Osteocyte (in vitro differentiated cells): Measurements from ENCODE around the gene GALNTL6. TPM values are rescaled to one million over a fixed set of nuclear protein-coding genes. Genes with fewer than 3 reads are reported as not detected.
"Not testable (repeated sequence)": the region's sequence is repeated elsewhere in the genome, so short reads cannot be mapped to it uniquely, and the experiment has no call there.

Experiments
- DNase-seq: peaks from one replicate; pipeline ENCODE4 v3.0.0; 2021; ENCODE audit warnings: mixed read lengths; ENCODE audit not compliant: unreplicated experiment; ENCODE audit errors: extremely low spot score
- H3K27ac Mint-ChIP-seq: one replicate; pipeline ENCODE4 v1.8.0; 2021; ENCODE audit warnings: mild to moderate bottlenecking, mixed read lengths; ENCODE audit not compliant: unreplicated experiment
- H3K27me3 Mint-ChIP-seq: one replicate; pipeline ENCODE4 v1.8.0; 2021; ENCODE audit warnings: mixed read lengths; ENCODE audit not compliant: unreplicated experiment
- H3K36me3 Mint-ChIP-seq: one replicate; pipeline ENCODE4 v1.8.0; 2021; ENCODE audit warnings: mixed read lengths; ENCODE audit not compliant: unreplicated experiment
- H3K4me1 Mint-ChIP-seq: one replicate; pipeline ENCODE4 v1.8.0; 2021; ENCODE audit warnings: mixed read lengths; ENCODE audit not compliant: unreplicated experiment
- H3K4me3 Mint-ChIP-seq: one replicate; pipeline ENCODE4 v1.8.0; 2021; ENCODE audit warnings: mild to moderate bottlenecking, moderate library complexity, mixed read lengths; ENCODE audit not compliant: unreplicated experiment
- H3K9me3 Mint-ChIP-seq: one replicate; pipeline ENCODE4 v1.8.0; 2021; ENCODE audit warnings: mixed read lengths; ENCODE audit not compliant: unreplicated experiment
- CTCF ChIP-seq: fragments of 200-600 bp; sonication (generic); IDR thresholded peaks from 2 replicates; pipeline ENCODE4 v1.5.0; 2021; ENCODE audit warnings: antibody characterized with exemption, mild to moderate bottlenecking, moderate library complexity
- total RNA-seq: library from RNA; stranded (reverse); gene quantifications from 2 replicates; pipeline ENCODE4 v1.2.1, GENCODE V29; 2021

The GALNTL6 gene
- total RNA-seq, 1 donor from 2014 or later = not detected

GRCh38 chr4:172874944-172875343 lies 1061.7 kb downstream of the GALNTL6 start:
- Mint-ChIP-seq H3K4me1 (no peaks in the 10 kb centered on the region), H3K9me3 (peaks cover 4% of the 10 kb centered on the region), H3K36me3 (no peaks in the 10 kb centered on the region), H3K27me3 (peaks cover 10% of the 10 kb centered on the region), H3K27ac (no peak overlapping the region), H3K4me3 (no peak overlapping the region)
- no peak for DNase-seq
- no peak for TF ChIP-seq CTCF

GRCh38 chr4:172876394-172876793 lies 1063.2 kb downstream of the GALNTL6 start:
- Mint-ChIP-seq H3K36me3 (no peaks in the 10 kb centered on the region), H3K27me3 (peaks cover 11% of the 10 kb centered on the region), H3K27ac (no peak overlapping the region), H3K4me3 (no peak overlapping the region), H3K9me3 (peaks cover 4% of the 10 kb centered on the region), H3K4me1 (no peaks in the 10 kb centered on the region)
- no peak for TF ChIP-seq CTCF
- DNase-seq = no peak

- no peak overlapping the region for H3K27ac Mint-ChIP-seq
- TF ChIP-seq CTCF = no peak
- H3K27me3 Mint-ChIP-seq = peaks cover 13% of the 10 kb centered on the region
- H3K4me1 Mint-ChIP-seq = no peaks in the 10 kb centered on the region
- H3K36me3 Mint-ChIP-seq = no peaks in the 10 kb centered on the region
- no peak for DNase-seq
- no peak overlapping the region for H3K4me3 Mint-ChIP-seq
- peaks cover 13% of the 10 kb centered on the region for H3K9me3 Mint-ChIP-seq
Measured at GRCh38 chr4:172881645-172882044, 1068.4 kb downstream of the GALNTL6 start.

DNA sequence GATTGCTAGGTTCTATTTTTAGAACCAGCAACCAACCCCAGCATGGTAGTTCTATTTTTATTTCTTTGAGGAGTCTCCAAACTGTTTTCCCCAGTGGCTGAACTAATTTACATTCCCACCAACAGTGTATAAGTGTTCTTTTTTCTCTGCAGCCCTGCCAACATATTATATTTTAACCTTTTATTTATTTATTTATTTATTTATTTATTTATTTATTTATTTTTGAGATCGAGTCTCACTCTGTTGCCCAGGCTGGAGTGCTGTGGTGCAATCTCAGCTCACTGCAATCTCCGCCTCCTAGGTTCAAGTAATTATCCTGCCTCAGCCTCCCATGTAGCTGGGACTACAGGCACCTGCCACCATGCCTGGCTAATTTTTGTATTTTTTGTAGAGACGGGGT lies 1074.2 kb downstream of the GALNTL6 start:
- H3K27me3 Mint-ChIP-seq = peaks cover 20% of the 10 kb centered on the region
- not testable (repeated sequence) for H3K27ac Mint-ChIP-seq, H3K4me1 Mint-ChIP-seq, DNase-seq, H3K4me3 Mint-ChIP-seq, H3K36me3 Mint-ChIP-seq
- H3K9me3 Mint-ChIP-seq = peaks cover 20% of the 10 kb centered on the region

GRCh38 chr4:172887959-172888358 lies 1074.8 kb downstream of the GALNTL6 start:
- DNase-seq = no peak
- Mint-ChIP-seq H3K27ac (no peak overlapping the region), H3K36me3 (no peaks in the 10 kb centered on the region), H3K27me3 (peaks cover 20% of the 10 kb centered on the region), H3K9me3 (peaks cover 20% of the 10 kb centered on the region), H3K4me3 (no peak overlapping the region), H3K4me1 (no peaks in the 10 kb centered on the region)
- no peak for TF ChIP-seq CTCF

DNA sequence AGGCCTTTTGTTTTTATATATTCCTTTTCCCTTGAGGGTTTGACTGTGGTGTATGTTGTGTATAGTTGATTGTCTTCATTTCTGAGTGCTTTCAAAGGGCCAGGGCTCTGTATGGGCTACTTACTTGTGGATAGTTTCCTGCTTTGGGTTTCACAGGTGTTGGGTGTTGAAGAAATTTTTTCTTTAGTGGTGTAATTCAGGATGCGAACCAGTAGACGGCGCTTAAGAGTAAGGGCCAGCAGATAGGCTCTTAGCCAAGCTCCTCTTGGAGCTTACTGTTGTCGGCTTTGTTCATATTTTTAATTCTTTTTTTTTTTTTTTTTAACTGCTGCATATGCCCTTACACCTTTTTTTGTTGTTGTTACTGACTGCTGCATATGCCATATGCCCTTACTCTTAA lies 1079.1 kb downstream of the GALNTL6 start:
- no peak overlapping the region for H3K27ac Mint-ChIP-seq
- DNase-seq = no peak
- H3K4me3 Mint-ChIP-seq = no peak overlapping the region
- peak; percentile 34 for TF ChIP-seq CTCF
- H3K27me3 Mint-ChIP-seq = peaks cover 9% of the 10 kb centered on the region
- no peaks in the 10 kb centered on the region for H3K4me1 Mint-ChIP-seq
- peaks cover 3% of the 10 kb centered on the region for H3K36me3 Mint-ChIP-seq
- peaks cover 26% of the 10 kb centered on the region for H3K9me3 Mint-ChIP-seq
